ENCODE data around the gene FURIN. TPM values are rescaled to one million over a fixed set of nuclear protein-coding genes. Genes with fewer than 3 reads are reported as not detected.
"Not testable (repeated sequence)": the region's sequence is repeated elsewhere in the genome, so short reads cannot be mapped to it uniquely, and the experiment has no call there.

FURIN gene
- total RNA-seq, 1 donor from 2014 or later = 26.5 TPM

- no peak overlapping the region for H3K27ac Mint-ChIP-seq (ENCODE audit: unreplicated experiment)
Observed at GRCh38 chr15:90893175-90894090, 25.0 kb downstream of the FURIN start.

GRCh38 chr15:90895571-90896117 lies 27.3 kb downstream of the FURIN start:
- TF ChIP-seq, protein P1, sequence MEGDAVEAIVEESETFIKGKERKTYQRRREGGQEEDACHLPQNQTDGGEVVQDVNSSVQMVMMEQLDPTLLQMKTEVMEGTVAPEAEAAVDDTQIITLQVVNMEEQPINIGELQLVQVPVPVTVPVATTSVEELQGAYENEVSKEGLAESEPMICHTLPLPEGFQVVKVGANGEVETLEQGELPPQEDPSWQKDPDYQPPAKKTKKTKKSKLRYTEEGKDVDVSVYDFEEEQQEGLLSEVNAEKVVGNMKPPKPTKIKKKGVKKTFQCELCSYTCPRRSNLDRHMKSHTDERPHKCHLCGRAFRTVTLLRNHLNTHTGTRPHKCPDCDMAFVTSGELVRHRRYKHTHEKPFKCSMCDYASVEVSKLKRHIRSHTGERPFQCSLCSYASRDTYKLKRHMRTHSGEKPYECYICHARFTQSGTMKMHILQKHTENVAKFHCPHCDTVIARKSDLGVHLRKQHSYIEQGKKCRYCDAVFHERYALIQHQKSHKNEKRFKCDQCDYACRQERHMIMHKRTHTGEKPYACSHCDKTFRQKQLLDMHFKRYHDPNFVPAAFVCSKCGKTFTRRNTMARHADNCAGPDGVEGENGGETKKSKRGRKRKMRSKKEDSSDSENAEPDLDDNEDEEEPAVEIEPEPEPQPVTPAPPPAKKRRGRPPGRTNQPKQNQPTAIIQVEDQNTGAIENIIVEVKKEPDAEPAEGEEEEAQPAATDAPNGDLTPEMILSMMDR (IDR thresholded peaks at IDR 0.05; ENCODE audit: partially characterized antibody, unreplicated experiment) = peak; percentile 34
- peaks cover 4% of the 10 kb centered on the region for H3K4me1 Mint-ChIP-seq (ENCODE audit: low read depth, unreplicated experiment)
- H3K27me3 Mint-ChIP-seq (ENCODE audit: unreplicated experiment) = peaks cover 2% of the 10 kb centered on the region
- no peaks in the 10 kb centered on the region for H3K36me3 Mint-ChIP-seq (ENCODE audit: unreplicated experiment)
- no peak overlapping the region for H3K4me3 Mint-ChIP-seq (ENCODE audit: unreplicated experiment)
- H3K27ac Mint-ChIP-seq (ENCODE audit: unreplicated experiment) = peak overlapping the region; percentile 16
- H3K9me3 Mint-ChIP-seq (ENCODE audit: unreplicated experiment) = peaks cover 2% of the 10 kb centered on the region
- DNase-seq = peak; percentile 46

More at GRCh38 chr15:90893175-90894090, 25.0 kb downstream of the FURIN start:
- Mint-ChIP-seq H3K9me3 (ENCODE audit: unreplicated experiment) (peaks cover 1% of the 10 kb centered on the region), H3K4me1 (ENCODE audit: low read depth, unreplicated experiment) (peaks cover 5% of the 10 kb centered on the region), H3K36me3 (ENCODE audit: unreplicated experiment) (no peaks in the 10 kb centered on the region), H3K4me3 (ENCODE audit: unreplicated experiment) (no peak overlapping the region), H3K27me3 (ENCODE audit: unreplicated experiment) (peaks cover 3% of the 10 kb centered on the region)
- DNase-seq = no peak
- TF ChIP-seq, protein P1 (IDR thresholded peaks at IDR 0.05; ENCODE audit: partially characterized antibody, unreplicated experiment) = no peak

- not testable (repeated sequence) for H3K9me3 Mint-ChIP-seq (ENCODE audit: unreplicated experiment); H3K4me3 Mint-ChIP-seq (ENCODE audit: unreplicated experiment); H3K27ac Mint-ChIP-seq (ENCODE audit: unreplicated experiment); H3K36me3 Mint-ChIP-seq (ENCODE audit: unreplicated experiment); DNase-seq; H3K4me1 Mint-ChIP-seq (ENCODE audit: low read depth, unreplicated experiment); H3K27me3 Mint-ChIP-seq (ENCODE audit: unreplicated experiment)
Observed at GRCh38 chr15:90897131-90897655, 28.8 kb downstream of the FURIN start.

DNA sequence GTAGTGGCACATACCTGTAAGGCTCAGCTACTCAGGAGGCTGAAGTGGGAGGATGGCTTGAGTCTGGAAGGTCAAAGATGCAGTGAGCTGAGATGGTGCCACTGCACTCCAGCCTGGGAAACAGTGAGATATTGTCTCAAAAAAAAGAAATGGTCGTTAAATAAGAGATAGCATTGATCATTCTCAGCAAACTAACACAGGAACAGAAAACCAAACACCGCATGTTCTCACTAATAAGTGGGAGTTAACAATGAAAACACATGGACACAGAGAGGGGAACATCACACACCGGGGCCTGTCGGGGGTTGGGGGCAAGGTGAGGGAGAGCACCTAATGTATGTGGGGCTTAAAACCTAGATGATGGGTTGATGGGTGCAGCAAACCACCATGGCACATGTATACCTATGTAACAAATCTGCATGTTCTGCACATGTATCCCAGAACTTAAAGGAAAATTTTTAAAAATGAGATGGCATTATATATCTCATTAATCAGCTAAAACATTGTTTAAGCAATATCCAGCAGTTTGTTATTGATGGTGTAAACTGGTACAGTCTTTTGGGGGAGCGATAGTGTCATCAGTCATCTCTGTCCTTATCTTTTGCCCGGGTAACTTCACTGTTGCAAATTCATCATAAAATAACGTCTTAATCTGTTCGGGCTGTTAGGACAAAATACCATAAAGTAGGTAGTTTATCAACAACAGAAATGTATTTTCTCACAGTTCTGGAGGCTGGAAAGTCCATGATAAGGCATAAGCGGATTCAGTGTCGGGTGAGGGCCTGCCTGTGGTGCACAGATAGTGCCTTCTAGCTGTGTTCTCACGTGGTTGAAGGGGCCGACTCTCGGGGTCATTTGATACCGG lies 33.0 kb downstream of the FURIN start:
- TF ChIP-seq, protein P1 (IDR thresholded peaks at IDR 0.05; ENCODE audit: partially characterized antibody, unreplicated experiment) = no peak
- DNase-seq = no peak
- Mint-ChIP-seq H3K9me3 (ENCODE audit: unreplicated experiment) (peaks cover 5% of the 10 kb centered on the region), H3K4me3 (ENCODE audit: unreplicated experiment) (peak overlapping the region; percentile 89), H3K36me3 (ENCODE audit: unreplicated experiment) (peaks cover 6% of the 10 kb centered on the region), H3K27me3 (ENCODE audit: unreplicated experiment) (peaks cover 11% of the 10 kb centered on the region), H3K4me1 (ENCODE audit: low read depth, unreplicated experiment) (peaks cover 9% of the 10 kb centered on the region), H3K27ac (ENCODE audit: unreplicated experiment) (no peak overlapping the region)
